TTC549 (cell line): ENCODE data around the gene ADPRHL1.

Experiments used
- FAIRE-seq: peaks from 2 replicates; lab custom pipeline; 2012; peaks lifted over from hg19 to GRCh38; lab: Jason Lieb, UNC

ADPRHL1 gene

DNA sequence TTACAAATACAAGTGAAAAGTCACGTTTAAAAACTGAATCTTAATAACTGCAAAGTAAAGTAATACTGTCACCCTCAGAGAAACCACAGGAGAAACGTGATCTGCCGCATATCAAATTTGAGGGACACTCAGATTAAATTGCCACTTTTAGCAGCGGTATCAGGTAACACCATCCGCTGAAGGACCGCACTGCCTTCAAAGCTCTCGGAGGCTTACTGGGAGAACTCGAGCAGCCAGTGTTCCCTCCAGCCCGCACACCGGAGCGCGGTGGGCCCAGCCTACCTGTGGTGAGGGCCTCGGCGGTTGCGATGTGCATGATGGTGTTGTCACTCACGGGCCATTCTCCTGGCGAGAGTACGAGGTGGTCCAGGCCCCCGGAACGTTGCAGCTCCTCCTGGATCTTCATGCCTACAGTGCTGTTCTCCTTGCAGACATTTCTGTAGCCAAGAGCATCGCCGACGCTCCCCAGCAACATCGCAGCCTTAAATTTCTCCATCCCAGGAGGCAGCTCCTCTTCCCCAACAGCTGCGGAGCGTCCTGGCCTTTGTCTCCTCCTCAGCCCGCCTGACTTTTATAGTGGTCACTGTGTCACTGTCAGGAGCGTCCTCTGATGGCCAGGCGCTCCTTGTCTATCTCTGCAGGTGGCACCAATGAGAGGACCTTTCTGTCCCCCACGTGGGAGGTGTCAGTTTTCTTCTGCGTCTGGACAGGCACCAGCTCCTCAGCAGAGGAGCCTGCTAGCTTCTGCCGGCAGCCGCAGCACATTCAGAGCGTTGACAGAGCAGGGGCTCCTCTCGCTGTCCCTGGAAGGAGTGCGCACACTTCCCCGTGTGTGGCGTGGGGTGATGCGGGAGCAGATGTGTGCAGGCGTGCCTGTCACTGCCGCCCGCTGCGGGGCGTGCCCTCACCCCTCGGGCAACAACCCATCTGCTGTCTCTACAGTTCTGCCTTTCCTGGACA is at the start of gene ADPRHL1:
ADPRHL1 (minus strand) TSS at position 547 of the 960 bp plus-strand sequence; CDS start at position 496, 51 bp downstream.
- FAIRE-seq: no peak

GRCh38 chr13:113502686-113503085 is 49.4 kb upstream of the ADPRHL1 start:
- no peak for FAIRE-seq

- no peak for FAIRE-seq
Measured at GRCh38 chr13:113500530-113501265, 47.4 kb upstream of the ADPRHL1 start.

GRCh38 chr13:113499936-113500335 is 46.6 kb upstream of the ADPRHL1 start:
- FAIRE-seq: no peak

DNA sequence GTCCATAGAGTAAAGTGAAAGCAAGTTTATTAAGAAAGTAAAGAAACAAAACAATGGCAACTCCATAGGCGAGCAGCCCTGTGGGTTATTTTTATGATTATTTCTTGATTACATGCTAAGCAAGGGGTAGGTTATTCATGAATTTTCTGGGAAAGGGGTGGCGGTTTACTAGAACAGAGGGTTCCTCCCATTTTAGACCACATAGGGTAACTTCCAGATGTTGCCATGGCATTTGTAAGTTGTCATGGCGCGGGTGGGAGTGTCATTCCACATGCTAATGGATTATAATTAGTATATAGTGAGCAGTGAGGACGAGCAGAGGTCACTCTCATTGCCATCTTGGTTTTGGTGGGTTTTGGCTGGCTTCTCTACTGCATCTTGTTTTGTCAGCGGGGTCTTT is 45.6 kb upstream of the ADPRHL1 start:
- FAIRE-seq: no peak

DNA sequence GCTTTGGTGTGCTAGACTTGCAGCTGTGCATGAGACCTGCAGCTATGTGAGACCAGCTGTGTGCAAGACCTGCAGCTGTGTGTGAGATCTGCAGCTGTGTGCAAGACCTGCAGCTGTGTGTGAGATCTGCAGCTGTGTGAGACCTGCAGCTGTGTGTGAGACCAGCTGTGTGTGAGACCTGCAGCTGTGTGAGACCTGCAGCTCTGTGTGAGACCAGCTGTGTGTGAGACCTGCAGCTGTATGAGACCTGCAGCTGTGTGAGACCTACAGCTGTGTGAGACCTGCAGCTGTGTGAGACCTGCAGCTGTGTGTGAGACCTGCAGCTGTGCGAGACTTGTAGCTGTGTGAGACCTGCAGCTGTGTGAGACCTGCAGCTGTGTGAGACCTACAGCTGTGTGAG is 43.9 kb upstream of the ADPRHL1 start:
- FAIRE-seq: no peak

- no peak for FAIRE-seq
Measured at GRCh38 chr13:113495494-113496210, 42.4 kb upstream of the ADPRHL1 start.

DNA sequence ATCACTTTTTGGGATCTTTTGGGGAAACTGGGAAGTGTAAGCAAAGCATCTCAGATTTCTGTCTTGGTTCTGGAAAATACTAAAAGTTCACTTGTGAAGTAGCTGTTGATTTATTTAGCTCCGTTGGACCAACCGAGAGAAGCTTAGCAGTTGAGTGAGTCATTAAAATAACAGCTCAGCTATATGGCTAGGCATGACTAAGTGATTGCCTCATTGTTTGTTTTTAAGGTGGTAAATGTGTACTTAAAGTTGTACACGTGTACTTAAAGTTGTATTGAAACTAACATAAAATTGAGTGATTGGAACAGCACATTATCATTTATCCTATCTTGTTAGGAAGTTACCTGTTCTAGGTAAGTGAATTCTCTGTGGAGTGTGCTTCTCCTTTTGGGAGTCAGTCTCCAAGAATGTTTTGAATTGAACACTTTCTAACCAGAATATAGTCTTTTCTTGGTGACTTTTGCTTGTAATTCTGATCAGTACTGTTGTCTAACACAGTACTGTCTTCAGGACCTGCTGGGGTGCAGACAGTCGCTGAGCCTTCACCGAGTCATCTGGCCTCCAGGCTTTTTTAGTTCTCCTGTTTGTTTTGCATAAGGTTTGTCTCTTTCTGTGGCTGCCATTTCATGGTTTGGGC is 40.1 kb upstream of the ADPRHL1 start:
- no peak for FAIRE-seq

- no peak for FAIRE-seq
Measured at GRCh38 chr13:113491982-113492381, 38.7 kb upstream of the ADPRHL1 start.

- no peak for FAIRE-seq
Measured at GRCh38 chr13:113491418-113491883, 38.2 kb upstream of the ADPRHL1 start.

DNA sequence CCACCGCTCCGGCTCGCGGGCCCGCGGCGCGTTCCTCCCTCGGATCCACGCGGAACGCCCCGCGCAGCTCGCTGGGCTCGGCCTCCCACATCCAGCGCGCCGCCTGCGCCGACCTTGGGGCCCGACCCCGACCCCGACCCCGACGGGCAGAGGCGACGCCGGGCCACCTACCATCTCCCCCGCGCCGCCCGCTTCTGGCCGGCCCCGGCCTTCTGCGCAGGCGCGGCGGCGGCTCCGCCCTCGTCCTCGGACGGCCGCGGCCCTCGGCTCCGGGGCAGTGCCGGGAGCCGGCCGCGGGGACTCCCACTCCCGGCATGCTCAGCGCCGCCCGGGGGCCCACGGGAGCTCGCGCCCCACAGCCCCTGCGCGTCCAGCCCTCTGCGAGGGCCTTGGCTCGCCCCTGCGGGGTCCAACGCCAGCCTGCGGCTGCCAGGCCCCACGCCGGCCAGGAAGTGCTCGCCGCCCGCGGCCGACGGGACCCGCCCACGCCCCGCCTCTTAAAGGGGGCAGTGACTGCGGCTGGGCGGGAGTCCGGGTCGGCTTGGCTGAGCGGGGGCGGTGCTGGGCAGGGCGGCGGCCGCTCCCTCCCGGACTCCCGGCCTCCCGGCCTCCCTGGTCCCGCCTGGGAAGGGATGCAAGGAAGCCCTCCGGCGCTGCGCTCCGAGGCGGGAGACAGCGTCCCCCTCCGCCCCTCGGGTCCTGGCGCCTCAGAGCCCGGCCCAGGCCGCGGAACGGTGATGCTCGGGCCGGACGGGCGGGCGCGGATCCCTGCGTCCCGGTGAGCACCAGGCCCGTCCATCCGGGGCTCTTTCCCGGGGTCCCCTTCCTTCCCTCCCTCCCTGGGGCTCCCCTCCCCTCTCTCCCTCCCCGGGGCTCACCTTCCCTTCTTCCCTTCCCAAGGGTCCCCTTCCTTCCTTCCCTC is 37.5 kb upstream of the ADPRHL1 start, which contains the start of gene DCUN1D2:
DCUN1D2 (minus strand) TSS at position 216 of the 922 bp plus-strand sequence; CDS start at position 174, 42 bp downstream.
- FAIRE-seq: no peak

DNA sequence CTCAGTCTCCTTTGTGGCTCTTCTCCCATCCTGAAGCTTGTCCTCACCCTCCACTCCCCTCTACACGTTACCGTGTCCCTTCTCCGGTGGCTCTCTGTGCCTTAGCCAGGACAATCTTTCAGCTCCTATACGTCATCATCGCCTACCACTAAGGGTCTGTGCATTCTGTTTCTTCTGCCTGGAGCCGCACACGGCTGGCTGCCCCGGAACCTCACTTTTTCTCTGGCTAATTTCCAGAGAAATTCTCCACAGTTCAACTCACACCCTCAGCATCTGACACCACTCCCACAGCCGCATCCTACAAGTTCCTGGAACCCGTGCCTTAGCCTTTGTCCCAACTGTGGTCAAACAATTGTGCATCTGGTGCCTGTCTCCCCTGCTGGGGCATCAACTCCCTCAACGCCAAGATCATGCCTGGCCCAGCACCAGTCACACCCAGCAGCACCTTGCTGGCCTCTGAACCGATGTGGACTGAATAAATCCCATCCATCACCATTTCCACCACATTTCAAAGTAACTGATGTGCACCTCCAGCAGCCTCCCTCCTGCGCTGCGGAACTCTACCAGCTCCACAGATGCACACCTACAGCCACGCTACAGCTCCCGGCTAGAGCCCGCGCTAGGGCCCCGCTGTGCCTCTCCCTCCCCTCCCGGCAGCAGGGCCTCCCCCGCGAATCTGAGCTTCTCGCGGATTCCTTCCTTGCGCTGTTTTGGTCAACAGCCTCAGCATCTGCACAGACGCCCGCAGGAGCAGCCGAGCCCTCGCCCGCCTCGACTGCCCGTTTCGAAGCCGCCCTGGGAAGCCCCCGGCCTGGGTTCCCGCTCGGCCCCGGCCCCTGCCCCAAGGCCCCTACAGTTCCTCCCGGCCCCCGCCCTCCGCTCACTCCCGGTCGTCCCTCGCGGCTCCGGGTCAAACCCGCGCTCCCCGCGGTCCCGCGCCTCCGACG is 36.5 kb upstream of the ADPRHL1 start:
- FAIRE-seq: no peak

DNA sequence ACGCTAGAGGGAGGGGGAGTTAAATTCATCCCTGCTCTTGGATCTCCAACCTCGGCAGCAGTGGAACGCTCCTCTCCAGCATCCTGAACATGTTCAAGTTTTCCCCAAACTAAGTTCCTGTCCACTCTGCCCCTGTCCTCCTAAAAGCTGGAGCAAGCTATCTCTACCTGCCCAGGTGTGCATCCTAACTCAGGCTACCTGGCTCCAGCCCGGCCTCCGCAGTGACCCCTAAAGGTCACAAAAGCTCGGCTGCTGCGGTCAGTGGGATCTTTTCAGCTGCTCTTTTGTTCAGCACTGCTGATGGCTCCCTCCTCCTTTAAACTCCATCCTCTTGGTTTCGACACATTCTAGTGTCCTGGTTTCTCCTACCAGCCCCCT is 35.9 kb upstream of the ADPRHL1 start:
- FAIRE-seq: no peak

DNA sequence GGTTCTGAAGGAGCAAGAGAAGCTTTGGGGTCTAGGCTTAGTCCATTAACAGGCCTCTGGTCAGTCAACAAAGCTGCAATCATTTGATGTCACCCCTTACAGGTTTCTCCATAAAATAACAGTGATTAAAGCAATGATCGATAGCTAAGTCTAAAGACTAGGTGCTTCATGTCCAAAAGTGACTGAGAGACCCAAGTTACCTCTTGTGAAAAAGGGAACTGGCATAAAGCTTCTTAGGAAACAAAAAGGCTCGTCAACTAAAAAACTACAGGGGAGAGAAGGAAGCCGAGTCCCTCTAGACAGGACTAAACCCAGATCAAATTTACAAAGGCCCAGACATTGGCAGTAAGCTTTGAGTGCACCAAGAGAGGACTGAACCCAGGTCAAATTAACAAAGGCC is 35.0 kb upstream of the ADPRHL1 start:
- FAIRE-seq: no peak

DNA sequence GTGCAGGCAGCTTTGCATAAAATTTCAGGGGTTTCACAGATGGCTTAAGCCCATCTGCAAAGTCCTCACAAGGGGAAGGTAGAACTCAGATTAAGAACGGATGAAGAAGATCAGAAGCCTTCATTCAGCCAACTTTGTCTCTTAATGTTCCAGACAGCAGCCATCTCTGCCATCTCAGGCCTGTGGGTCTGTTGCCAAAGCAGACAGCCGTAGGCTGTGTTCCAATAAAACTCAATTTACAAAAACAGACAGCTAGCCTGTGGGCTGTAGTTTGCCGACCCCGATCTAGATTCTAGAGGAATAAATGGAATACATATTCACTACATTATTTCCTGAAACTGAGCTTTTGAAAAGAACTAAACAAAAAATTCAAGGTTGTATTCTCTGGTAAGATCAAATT is 33.4 kb upstream of the ADPRHL1 start:
- FAIRE-seq: no peak

- no peak for FAIRE-seq
Measured at GRCh38 chr13:113485545-113485944, 32.3 kb upstream of the ADPRHL1 start.

DNA sequence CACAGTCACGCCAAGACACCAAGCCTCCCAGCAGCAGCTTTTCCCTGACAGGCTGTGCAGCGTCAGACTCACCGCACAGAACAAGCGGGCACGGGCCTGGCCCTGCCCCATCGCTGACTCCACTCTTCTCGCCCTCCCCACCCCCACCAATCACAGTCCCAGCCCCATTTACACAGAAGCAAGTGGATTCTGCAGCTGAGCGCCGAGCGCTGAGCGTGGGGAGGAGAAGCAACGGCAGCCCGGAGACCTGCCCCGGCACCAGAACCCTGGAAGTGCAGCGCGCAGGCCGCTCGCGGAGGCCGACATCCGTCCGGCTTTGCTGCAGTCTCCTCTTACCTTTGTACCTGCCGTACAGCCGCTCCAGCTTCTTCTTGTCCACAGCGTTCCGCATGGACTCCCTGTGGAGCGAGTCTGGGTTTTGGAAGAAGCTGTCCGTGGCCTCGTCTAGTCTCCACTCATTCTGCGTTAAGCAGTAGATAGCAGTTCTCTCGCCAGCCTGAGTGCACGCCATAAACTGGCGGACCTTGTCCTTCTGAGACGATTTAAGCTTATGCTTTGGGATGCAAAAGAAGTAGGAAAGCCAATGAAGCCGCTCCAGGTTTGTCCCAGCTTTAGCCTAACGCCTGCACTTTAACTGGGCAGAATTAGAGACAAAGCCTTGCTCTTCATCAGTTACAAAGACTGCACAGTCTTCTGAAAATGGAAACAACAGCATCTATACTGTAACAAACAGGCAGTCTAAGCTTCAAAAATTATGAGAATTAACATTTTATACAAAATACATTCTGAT is 30.4 kb upstream of the ADPRHL1 start:
- FAIRE-seq: no peak

DNA sequence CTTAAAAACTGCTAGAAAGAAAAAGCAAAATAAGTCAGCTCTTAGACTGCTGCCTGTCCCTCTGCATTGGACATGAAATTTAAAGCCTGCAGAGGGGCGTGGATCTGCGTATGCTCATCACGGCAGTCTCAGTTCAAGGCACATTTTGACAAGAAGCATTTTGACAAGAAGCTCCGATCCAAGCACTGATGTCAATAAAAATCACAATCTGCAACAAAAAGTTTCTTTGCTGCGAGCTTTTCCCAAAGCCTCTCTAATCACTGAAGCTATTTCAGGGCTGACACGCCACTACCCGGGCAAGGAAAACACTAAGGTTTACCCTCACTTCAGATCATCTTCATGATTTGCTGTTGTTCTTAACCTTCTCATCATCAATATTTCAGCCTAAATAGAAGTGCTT is 29.8 kb upstream of the ADPRHL1 start:
- FAIRE-seq: no peak

DNA sequence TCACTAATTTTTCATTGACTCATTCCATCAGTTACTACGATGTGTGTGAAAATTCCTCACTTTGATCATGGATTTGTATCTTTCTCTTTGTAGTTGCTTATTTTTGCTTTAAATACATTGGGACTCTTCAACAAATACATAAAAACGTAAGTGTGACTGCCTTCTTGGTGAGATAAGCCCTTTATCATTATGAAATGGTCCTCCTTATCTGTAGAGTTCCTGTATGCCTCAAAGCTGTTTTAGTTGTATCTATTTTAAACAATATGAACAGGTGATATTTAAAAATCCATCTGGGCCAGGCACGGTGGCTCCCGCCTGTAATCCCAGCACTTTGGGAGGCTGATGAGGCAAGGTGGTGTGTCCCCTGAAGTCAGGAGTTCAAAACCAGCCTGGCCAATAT is 25.9 kb upstream of the ADPRHL1 start:
- no peak for FAIRE-seq
